ENCODE results near the gene LCN15. TPM values are rescaled to one million over a fixed set of nuclear protein-coding genes. Genes with fewer than 3 reads are reported as not detected.

The LCN15 gene
- total and polyA plus RNA-seq, 2 of the 4 experiments (the other 2 are of a cell fraction), result not detected

- Histone ChIP-seq H2BK5ac (ENCODE audit: low read depth, low read length, poor library complexity, severe bottlenecking) (no peak overlapping the region), H3K4me1 (ENCODE audit: control insufficient read depth, insufficient read depth, low read length) (peaks cover 10% of the 10 kb centered on the region), H3K4me2 (ENCODE audit: low read depth, low read length) (no peak overlapping the region), H2BK20ac (ENCODE audit: low read depth, low read length) (no peak overlapping the region), H3K9ac (ENCODE audit: low read depth, low read length) (no peak overlapping the region), H3K79me1 (ENCODE audit: low read depth in 1 of 2, low read length in 2 of 2) (peaks cover 0 to 11% of the 10 kb centered on the region in 2 experiments; a peak in 2 of 4 replicates), H3K9me3 (ENCODE audit: control insufficient read depth, insufficient read depth, low read length) (no peaks in the 10 kb centered on the region), H3K18ac (ENCODE audit: low read depth, low read length) (no peak overlapping the region), H3K14ac (replicated peaks; ENCODE audit: low read depth, low read length) (no peak overlapping the region), H2BK120ac (ENCODE audit: low read depth, low read length) (no peak overlapping the region), H3K36me3 (ENCODE audit: control insufficient read depth, insufficient read depth, low read length) (peaks cover 23% of the 10 kb centered on the region), H3K9me1 (ENCODE audit: insufficient read depth, low read length) (0 out of 2 replicates have a peak, but pooled peaks cover 3% of the 10 kb centered on the region), H3K27me3 (ENCODE audit: control insufficient read depth, insufficient read depth, low read length) (0 out of 2 replicates have a peak, but pooled peaks cover 2% of the 10 kb centered on the region), H4K91ac (ENCODE audit: insufficient read depth, low read depth, low read length) (no peak overlapping the region), H2AK9ac (replicated peaks; ENCODE audit: low read depth, low read length, poor library complexity) (no peak overlapping the region), H2AFZ (replicated peaks; ENCODE audit: low read length, poor library complexity) (no peak overlapping the region), H3K4ac (ENCODE audit: low read depth, low read length) (no peak overlapping the region), H3K4me3 (ENCODE audit: insufficient read depth, low read depth, low read length) (no peak overlapping the region), H4K8ac (ENCODE audit: low read depth in 2 of 2, low read length in 2 of 2) (no peak overlapping the region), H3K27ac (ENCODE audit: insufficient read depth, low read length) (no peak overlapping the region), H3K23ac (ENCODE audit: low read depth, low read length) (no peak overlapping the region), H2BK15ac (ENCODE audit: low read depth, low read length) (no peak overlapping the region), H4K20me1 (ENCODE audit: insufficient read depth, low read length) (peaks cover 37% of the 10 kb centered on the region), H2AK5ac (ENCODE audit: low read depth, low read length) (no peak overlapping the region), H3K56ac (ENCODE audit: extremely low read depth, insufficient read depth, low read length) (no peak overlapping the region), H4K5ac (ENCODE audit: low read depth, low read length) (no peak overlapping the region)
- ChIA-PET CTCF (no interaction called here), POLR2A (ENCODE audit: unreplicated experiment) (no interaction called here)
- dilution Hi-C loops (cut with HindIII; ENCODE audit: low sequenced_read_pairs, unreplicated experiment) (no loop called here), intact Hi-C loops (cut with micrococcal nuclease) (no loop called here), in situ Hi-C loops (cut with MboI; ENCODE audit: low sequenced_read_pairs) (no loop called here)
- no TSS peak for BruUV-seq (replicated peaks)
- DNase-seq (no peak), ATAC-seq (ENCODE audit: low read depth) (no peak)
- WGBS, 2 experiments (ENCODE audit: extremely low coverage in 2 of 2, insufficient read length in 1 of 2), result 79% methylated on average over 7 of the region's 20 CpGs; no CpG with 5 or more reads in 1 of the 2 experiments
- no peak for TF ChIP-seq CTCF (conservative IDR thresholded peaks at IDR 0.05; ENCODE audit: low read depth, low read length)
- TF ChIP-seq USF2 (IDR thresholded peaks at IDR 0.05; ENCODE audit: low read depth, low read length), result no peak
- no peak for TF ChIP-seq FOS (IDR thresholded peaks at IDR 0.05; ENCODE audit: low read depth, low read length)
- no peak for TF ChIP-seq SMC3 (IDR thresholded peaks at IDR 0.05; ENCODE audit: low read depth, low read length)
- no peak for TF ChIP-seq POLR2A (IDR thresholded peaks at IDR 0.05; ENCODE audit: low read depth, low read length)
- no peak for TF ChIP-seq RFX5 (IDR thresholded peaks at IDR 0.05; ENCODE audit: low read depth, low read length)
- no peak for TF ChIP-seq ELK1 (IDR thresholded peaks at IDR 0.05; ENCODE audit: borderline replicate concordance, low read depth, low read length)
- no peak for TF ChIP-seq MAZ (IDR thresholded peaks at IDR 0.05; ENCODE audit: borderline replicate concordance, low read depth, low read length)
- no peak for TF ChIP-seq RAD21 (IDR thresholded peaks at IDR 0.05; ENCODE audit: low read length)
- no peak for TF ChIP-seq RCOR1 (IDR thresholded peaks at IDR 0.05; ENCODE audit: insufficient replicate concordance, low read length)
- TF ChIP-seq CEBPB (IDR thresholded peaks at IDR 0.05; ENCODE audit: low read depth, low read length), result no peak
- TF ChIP-seq MXI1 (IDR thresholded peaks at IDR 0.05; ENCODE audit: borderline replicate concordance, low read depth, low read length), result no peak
- TF ChIP-seq CHD1 (IDR thresholded peaks at IDR 0.05; ENCODE audit: low read depth, low read length), result no peak
- TF ChIP-seq BHLHE40 (IDR thresholded peaks at IDR 0.05; ENCODE audit: low read depth, low read length), result no peak
- TF ChIP-seq MAFK (IDR thresholded peaks at IDR 0.05; ENCODE audit: low read depth, low read length), result no peak
Observed at GRCh38 chr9:136718345-136719194, 45.7 kb downstream of the LCN15 start.

All from IMR-90 (cell line).